WI38 (cell line): ENCODE results near the gene RBM12.

Experiments used
- H3K4me3 ChIP-seq: 2 replicates; pipeline ENCODE4 v1.5.1; 2011; ENCODE audit warnings: low read depth, mild to moderate bottlenecking, control low read depth, low read length
- TF ChIP-seq, protein P1 (sequence below): IDR thresholded peaks from 2 replicates; pipeline ENCODE4 v1.5.1; 2012; ENCODE audit warnings: low read depth, mild to moderate bottlenecking, control low read depth, low read length

Gene RBM12

DNA sequence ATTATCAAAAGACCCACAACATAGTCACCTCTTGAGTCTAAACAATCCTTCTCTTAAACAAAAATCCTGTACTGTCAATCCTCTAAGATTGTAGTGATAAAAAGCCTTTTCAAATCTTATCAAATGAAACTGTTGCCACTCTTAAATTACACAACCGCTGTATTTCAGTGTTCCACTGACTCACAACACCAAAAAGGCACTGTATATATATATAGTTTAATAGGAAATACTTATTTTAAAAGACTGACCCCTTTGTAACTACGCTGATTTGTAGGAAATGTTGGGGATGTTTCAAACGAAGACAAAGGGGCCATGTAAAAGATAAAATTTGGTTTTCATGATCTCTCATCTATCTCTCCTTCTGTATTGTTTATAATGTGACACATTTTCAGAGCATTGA is 14.1 kb downstream of the RBM12 start:
- H3K4me3 ChIP-seq = no peak overlapping the region

DNA sequence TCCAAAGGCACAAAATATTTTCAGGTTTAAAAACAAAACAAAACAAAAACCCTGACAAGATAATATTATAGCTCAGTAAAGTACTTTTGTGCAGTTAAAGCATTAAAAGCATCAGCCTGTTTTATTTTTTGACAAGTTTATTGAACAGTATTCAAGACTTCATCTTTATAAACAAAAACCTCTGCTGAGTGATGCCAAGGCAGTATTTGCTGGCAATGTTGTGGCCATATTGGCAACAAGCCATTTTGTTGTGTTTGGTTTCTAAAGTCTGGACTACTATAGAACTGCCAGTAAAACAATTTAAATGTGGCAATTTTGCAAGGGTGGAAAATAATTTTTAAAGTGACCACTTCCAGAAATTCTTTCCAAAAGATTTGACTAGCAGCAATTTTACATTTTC is 15.9 kb downstream of the RBM12 start:
- H3K4me3 ChIP-seq = no peak overlapping the region
- TF ChIP-seq, protein P1, sequence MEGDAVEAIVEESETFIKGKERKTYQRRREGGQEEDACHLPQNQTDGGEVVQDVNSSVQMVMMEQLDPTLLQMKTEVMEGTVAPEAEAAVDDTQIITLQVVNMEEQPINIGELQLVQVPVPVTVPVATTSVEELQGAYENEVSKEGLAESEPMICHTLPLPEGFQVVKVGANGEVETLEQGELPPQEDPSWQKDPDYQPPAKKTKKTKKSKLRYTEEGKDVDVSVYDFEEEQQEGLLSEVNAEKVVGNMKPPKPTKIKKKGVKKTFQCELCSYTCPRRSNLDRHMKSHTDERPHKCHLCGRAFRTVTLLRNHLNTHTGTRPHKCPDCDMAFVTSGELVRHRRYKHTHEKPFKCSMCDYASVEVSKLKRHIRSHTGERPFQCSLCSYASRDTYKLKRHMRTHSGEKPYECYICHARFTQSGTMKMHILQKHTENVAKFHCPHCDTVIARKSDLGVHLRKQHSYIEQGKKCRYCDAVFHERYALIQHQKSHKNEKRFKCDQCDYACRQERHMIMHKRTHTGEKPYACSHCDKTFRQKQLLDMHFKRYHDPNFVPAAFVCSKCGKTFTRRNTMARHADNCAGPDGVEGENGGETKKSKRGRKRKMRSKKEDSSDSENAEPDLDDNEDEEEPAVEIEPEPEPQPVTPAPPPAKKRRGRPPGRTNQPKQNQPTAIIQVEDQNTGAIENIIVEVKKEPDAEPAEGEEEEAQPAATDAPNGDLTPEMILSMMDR = no peak

More for the DNA sequence above, 14.1 kb downstream of the RBM12 start:
- TF ChIP-seq, protein P1 = no peak

DNA sequence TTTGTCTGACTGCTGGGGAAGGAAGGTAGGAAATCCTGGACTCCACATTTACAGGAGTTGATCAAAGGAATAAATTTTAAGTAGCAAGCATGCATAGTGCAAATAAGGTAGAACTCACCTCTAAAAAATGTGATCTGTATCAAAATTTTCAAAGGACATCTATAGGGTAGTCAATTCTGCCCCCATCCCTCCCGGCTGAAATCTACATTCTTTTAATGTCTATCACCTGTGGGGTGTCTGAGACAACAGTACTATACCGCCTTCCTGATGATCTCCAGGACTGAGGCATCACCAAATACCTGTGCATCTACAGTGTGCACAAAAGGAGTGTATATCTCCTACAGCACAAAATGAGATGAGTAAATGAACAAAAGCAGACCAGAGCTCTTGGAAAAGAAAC is 19.9 kb downstream of the RBM12 start:
- no peak overlapping the region for H3K4me3 ChIP-seq
- TF ChIP-seq, protein P1 = no peak

DNA sequence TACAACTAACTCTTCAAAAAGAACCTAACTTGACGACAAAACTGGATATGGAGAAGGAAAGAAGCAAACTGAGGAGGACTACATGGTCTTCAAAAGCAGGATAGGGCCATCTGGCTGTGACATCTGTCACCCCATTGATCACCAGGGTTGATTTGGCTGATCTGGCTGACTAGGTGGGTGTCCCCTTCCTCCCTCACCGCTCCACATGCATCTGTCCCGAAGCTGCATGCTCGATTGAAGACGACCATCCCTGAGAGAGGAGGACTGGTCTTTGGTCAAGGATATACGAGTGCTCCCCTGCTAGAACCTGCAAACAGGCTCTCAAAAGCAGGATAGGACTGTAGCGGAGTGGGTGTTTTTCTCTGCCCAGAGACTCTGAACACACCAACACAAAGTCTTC is 21.7 kb downstream of the RBM12 start:
- TF ChIP-seq, protein P1 = no peak
- no peak overlapping the region for H3K4me3 ChIP-seq

DNA sequence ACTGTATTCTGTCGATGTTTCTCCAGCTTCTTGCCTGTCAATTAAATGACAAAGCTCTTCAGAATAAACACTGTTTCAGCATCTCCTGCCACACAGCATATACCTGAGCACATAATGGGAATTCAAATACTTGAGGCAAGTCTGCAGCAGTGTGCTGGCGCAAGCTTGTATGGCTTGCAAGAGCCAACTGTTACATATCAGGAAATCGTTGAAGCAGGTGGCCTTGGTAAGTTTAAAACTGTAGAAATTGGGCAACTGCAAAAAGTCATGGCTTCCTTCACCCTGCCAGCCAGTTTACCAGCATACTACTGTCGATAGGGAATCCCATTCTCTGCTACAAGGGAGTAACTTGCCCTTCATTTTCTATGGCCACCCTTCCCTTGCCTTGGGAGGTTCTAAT is 23.0 kb downstream of the RBM12 start:
- TF ChIP-seq, protein P1 = no peak
- no peak overlapping the region for H3K4me3 ChIP-seq

DNA sequence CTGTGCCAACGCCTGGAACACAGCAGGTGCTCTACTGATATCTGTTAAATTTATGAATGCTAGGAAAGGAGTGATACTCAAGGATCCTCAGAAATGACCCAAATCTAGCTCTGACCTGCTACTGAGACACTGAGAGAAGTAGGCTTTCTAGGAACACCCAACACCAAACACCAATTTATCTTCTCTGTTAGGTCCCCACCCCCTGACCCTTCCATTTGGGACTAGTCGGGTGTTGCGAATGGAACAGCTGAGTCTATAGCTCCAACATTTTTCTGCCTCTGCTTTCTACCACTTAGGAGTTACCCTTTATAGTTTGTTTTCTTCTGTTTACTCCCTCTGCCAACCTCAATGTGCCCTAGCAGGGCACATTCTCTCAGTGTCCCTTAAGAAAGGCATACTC is 24.0 kb downstream of the RBM12 start:
- TF ChIP-seq, protein P1 = no peak
- H3K4me3 ChIP-seq = no peak overlapping the region

DNA sequence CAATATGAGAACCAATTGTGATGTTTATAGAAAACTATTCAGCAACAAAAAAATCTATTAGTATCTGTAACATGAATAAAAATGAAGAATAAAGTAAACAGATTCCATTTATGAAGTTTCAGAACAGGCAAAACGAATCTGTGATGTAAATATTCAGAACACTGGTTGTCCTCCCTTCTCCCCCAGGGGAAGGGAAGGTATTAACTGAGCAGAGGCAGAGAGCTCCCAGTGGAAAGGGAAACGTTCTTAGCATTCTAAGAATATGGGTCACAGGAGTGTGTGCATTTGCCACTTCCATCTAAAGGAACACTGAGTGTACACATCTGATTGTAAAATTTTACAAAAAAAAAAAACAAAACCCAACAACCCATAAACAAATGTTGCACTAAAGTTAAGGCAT is 25.9 kb downstream of the RBM12 start:
- no peak overlapping the region for H3K4me3 ChIP-seq
- TF ChIP-seq, protein P1 = no peak
